ENCODE measurements around the gene MEGF9. TPM values are rescaled to one million over a fixed set of nuclear protein-coding genes. Genes with fewer than 3 reads are reported as not detected.
"Not testable (repeated sequence)": the region's sequence is repeated elsewhere in the genome, so short reads cannot be mapped to it uniquely, and the experiment has no call there.

MEGF9 gene
- total RNA-seq, result 1 to 10 TPM; 6.3 to 6.7 TPM

DNA sequence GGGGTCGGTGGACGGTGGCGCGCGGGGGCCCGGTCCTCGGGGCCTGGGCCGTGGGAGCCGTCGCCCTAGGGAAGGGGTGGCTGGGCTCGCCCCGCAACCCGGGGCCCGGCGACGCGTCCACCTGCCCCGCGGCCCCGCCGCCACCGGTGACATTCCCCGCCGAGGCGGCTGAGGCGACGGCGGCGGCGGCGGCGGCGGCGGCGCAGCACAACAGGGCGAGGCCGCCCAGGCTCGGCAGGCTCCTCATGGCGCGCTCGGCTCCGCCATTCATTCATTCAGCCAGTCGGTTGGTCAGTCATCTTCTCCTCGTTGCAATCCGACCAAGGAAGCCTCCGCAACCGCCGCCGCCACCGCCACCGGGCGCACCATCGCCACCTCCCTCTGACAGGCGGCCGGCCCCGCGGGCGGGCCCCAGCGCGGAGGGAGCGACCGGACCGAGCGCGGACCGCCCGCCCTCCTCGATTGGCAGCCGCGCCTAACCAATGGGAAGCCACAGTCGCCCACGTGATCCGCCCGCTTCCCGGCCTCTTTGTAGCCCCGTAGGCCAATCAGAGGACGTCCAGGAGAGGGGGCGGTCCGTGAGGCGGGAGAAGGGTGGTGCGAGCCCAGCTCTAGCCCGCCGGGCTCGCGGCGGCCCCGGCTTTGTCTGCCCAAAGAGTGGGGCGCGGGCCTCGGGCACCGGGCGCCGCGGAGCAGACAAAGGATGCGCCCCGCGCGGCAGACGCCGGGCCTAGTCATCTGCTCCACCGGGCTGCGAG lies at the start of gene MEGF9:
TSS of gene MEGF9 (minus strand) at position 383 of the 758 bp plus-strand sequence. CDS start at position 271, 112 bp downstream.
- ChIA-PET POLR2A (interaction anchor here (1.2 kb wide), 1 partner anchor 407 kb away, joined by 3 read pairs; no protein-coding TSS in a partner anchor), CTCF (interaction anchor here (0.7 to 1.5 kb wide), 4 partner anchors 10 to 346 kb away, joined by 3 to 4 read pairs (median 3); no protein-coding TSS in a partner anchor)
- peak within 1 kb of the TSS; percentile 80 for H3K27ac Mint-ChIP-seq
- ATAC-seq (peak; percentile 97), DNase-seq (peak; percentile 98)
- no peaks in the 10 kb centered on the region for H3K36me3 Mint-ChIP-seq (ENCODE audit: low read depth)
- no peaks in the 10 kb centered on the region for H3K9me3 Mint-ChIP-seq (ENCODE audit: insufficient read depth)
- no peaks in the 10 kb centered on the region for H3K27me3 Mint-ChIP-seq (ENCODE audit: low read depth)
- H3K4me1 Mint-ChIP-seq (ENCODE audit: low read depth), result peaks cover 39% of the 10 kb centered on the region
- H3K4me3 Mint-ChIP-seq, result peak within 1 kb of the TSS; percentile 84

DNA sequence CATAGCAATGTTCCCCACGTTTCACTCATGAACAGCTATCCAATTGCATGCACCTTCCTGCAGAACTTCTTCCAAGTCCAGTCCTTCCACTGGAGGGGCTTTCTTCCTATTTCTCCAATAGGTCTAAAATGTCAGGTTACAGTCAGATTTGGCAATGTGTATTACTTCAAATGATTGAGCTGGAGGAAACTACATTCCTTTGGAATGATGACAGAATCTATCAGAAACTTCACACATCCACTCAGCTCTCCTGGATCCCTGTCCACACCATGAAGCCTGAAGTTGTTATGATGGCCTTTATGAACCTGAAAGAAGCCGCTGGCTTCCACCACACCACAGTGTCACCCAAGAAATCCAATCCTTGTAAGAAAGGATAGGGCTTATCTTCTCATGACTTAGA lies 46.7 kb upstream of the MEGF9 start:
- ChIA-PET POLR2A (no interaction called here), CTCF (interaction anchor here (1.1 to 2.1 kb wide), 4 partner anchors 17 to 312 kb away, joined by 3 to 6 read pairs (median 4); no protein-coding TSS in a partner anchor)
- Mint-ChIP-seq H3K36me3 (ENCODE audit: low read depth) (peaks cover 55% of the 10 kb centered on the region), H3K27ac (no peak overlapping the region), H3K27me3 (ENCODE audit: low read depth) (no peaks in the 10 kb centered on the region), H3K4me1 (ENCODE audit: low read depth) (peaks cover 15% of the 10 kb centered on the region), H3K9me3 (ENCODE audit: insufficient read depth) (no peaks in the 10 kb centered on the region), H3K4me3 (no peak overlapping the region)
- ATAC-seq, result no peak
- DNase-seq, result no peak

DNA sequence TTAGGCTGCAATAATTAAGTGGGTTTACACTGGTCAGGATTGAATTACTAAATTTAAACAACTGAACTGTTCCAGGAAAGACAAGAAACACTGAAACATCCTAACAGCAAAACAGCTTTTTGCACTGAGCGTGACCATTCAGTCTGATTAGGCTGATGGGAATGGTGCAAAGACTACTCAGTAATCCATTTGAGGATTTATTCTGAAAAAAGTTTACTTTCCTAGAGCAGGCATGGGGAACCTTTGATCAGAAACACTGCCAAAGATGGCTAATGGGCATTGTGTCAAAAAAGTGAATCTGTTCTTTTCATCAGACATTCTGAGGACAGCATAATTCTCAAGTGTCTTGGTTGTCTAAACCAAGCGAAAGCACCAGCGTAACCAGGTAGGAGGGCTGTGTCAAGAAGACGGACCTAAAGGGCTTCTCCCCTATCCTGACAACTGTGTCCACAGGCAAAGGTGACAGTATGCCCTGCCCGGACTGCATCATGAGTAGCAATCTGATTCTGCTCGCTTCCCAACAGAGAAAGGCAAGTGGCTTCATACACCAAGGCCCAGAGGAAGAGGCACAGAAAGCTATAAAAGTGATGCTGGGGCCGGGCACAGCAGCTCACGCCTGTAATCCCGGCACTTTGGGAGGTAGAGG lies 45.6 kb upstream of the MEGF9 start:
- ChIA-PET POLR2A (no interaction called here), CTCF (interaction anchor here (1.1 to 2.1 kb wide), 8 partner anchors 10 to 313 kb away, joined by 3 to 5 read pairs (median 4); no protein-coding TSS in a partner anchor)
- no peaks in the 10 kb centered on the region for H3K9me3 Mint-ChIP-seq (ENCODE audit: insufficient read depth)
- H3K27me3 Mint-ChIP-seq (ENCODE audit: low read depth), result no peaks in the 10 kb centered on the region
- H3K27ac Mint-ChIP-seq, result no peak overlapping the region
- DNase-seq, result no peak
- H3K4me3 Mint-ChIP-seq, result no peak overlapping the region
- no peak for ATAC-seq
- H3K4me1 Mint-ChIP-seq (ENCODE audit: low read depth), result peaks cover 15% of the 10 kb centered on the region
- peaks cover 48% of the 10 kb centered on the region for H3K36me3 Mint-ChIP-seq (ENCODE audit: low read depth)

DNA sequence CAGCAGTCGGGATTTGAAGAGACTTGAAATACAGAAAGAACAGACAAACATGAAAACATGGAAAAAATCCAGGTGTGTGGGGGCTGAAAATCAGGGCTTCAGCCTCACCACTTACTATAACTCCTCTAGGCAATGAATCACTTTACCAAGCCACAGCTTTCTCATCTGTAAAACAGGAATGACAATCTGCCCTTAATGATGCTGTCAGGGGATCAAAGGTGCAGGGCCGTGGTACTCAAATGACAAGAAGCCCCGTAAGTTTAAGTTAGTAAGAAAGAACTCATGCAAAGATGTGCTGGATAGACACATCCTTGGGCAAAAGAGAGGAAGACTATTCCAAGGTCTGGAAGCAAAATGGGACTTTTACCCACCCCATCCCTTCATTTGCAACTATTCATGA lies 44.3 kb upstream of the MEGF9 start:
- no peaks in the 10 kb centered on the region for H3K9me3 Mint-ChIP-seq (ENCODE audit: insufficient read depth)
- ChIA-PET CTCF (interaction anchor here (1.2 to 5.1 kb wide), 4 partner anchors 9 to 139 kb away, joined by 3 to 45 read pairs (median 4); partner anchors contain the start of gene FBXW2), POLR2A (no interaction called here)
- H3K4me1 Mint-ChIP-seq (ENCODE audit: low read depth), result peaks cover 15% of the 10 kb centered on the region
- no peak overlapping the region for H3K4me3 Mint-ChIP-seq
- H3K27ac Mint-ChIP-seq, result no peak overlapping the region
- DNase-seq (no peak), ATAC-seq (no peak)
- H3K36me3 Mint-ChIP-seq (ENCODE audit: low read depth), result peaks cover 42% of the 10 kb centered on the region
- H3K27me3 Mint-ChIP-seq (ENCODE audit: low read depth), result no peaks in the 10 kb centered on the region

DNA sequence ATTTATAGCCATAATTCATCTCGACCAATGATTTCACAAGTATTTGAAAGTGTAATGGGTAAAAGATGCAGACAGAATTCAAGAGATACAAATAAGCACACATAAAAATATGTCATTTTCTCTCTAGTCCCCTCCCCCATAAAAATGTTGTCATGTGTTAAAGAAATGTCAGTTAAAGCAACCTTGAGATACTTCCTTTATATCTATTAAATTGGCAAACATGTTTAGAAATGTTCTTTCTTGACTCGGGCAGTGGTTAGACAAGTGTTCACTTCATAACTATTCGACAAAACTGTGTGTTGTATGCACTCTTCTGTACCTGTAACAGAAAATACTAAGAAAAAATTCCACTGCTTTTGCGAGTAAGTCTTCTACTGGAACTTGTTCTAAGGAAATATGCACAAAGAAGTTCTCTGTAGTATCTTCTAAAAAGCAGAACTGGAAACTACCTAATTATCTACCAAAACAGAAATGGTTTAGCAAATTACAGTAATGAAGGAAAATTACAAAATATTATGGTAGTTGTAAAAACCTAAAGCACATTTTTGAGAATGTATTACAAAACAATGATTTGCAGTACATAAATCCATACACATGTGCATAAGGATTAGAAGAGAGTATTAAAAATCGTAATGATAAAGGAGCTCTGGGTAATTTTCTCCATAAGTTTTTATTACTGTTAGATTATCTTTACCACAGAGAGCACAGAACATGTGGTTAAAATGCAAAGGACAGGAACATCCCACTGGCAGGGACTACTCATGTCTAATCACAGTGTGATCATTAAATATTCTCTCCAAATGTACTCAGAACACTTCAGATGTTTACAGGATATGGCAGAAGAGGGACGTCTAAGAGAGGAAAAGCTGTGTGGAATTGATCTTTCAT lies 43.0 kb upstream of the MEGF9 start:
- no peak for ATAC-seq
- Mint-ChIP-seq H3K36me3 (ENCODE audit: low read depth) (peaks cover 30% of the 10 kb centered on the region), H3K4me3 (no peak overlapping the region), H3K4me1 (ENCODE audit: low read depth) (peaks cover 15% of the 10 kb centered on the region), H3K27me3 (ENCODE audit: low read depth) (no peaks in the 10 kb centered on the region), H3K27ac (no peak overlapping the region), H3K9me3 (ENCODE audit: insufficient read depth) (no peaks in the 10 kb centered on the region)
- no peak for DNase-seq
- ChIA-PET POLR2A (no interaction called here), CTCF (interaction anchor here (0.8 to 5.1 kb wide), 23 partner anchors 10 to 390 kb away, joined by 3 to 82 read pairs (median 5); partner anchors contain the start of genes CNTRL and FBXW2)

DNA sequence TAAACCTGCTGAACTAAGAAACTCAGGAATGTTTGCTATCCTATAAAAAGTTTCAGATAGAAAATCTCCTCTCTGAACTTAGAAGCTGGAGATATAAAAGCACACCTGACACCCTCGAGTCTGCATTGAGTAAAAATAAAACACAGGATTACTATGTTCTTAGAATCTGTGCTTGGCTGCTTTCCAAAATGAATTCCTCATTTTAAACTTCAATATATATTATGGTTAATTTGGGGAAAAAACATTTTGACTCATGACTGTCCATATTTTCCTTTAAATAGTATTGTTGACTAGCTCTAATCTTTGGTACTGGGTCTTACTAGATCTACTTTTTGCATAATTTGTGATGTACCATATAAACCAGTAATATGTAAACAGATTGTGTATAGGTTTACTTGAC lies 42.3 kb upstream of the MEGF9 start:
- Mint-ChIP-seq H3K36me3 (ENCODE audit: low read depth) (peaks cover 26% of the 10 kb centered on the region), H3K9me3 (ENCODE audit: insufficient read depth) (no peaks in the 10 kb centered on the region), H3K27me3 (ENCODE audit: low read depth) (no peaks in the 10 kb centered on the region), H3K4me1 (ENCODE audit: low read depth) (peaks cover 15% of the 10 kb centered on the region), H3K4me3 (no peak overlapping the region), H3K27ac (no peak overlapping the region)
- ATAC-seq (no peak), DNase-seq (no peak)
- ChIA-PET CTCF (interaction anchor here (0.7 to 5.1 kb wide), 40 partner anchors 11 to 455 kb away, joined by 3 to 82 read pairs (median 5); partner anchors contain the start of gene CNTRL), POLR2A (no interaction called here)

DNA sequence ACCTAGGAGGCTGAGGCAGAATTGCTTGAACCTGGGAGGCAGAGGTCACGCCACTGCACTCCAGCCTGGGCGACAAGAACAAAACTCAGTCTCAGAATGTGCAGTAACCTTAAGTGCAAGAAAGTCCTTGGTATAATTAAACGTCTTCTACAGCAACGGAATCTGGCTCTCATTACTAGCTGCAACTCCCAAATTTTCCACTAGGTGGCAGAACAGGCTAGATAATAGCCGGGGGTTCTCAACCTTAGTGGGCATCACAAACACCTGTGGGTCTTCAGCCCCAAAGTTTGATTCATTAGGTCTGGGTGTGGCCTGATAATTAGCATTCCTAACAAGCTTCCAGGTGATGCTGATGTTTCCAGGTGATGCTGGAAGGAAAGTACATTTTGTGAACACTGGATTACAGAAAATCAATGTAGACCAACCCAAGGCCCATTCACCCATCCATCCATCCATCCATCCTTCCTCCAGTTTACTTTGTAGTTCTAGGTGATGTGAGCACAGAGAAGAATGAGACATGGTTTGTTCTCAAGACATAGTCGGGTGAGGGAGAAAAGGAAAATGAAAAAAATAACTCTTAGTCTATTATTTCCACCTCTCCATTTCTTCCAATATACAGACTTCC lies 41.7 kb upstream of the MEGF9 start:
- ATAC-seq (peak; percentile 76), DNase-seq (peak; percentile 77)
- ChIA-PET CTCF (interaction anchor here (0.7 to 5.1 kb wide), 54 partner anchors 9 to 705 kb away, joined by 3 to 82 read pairs (median 4); partner anchors contain the start of genes CNTRL, FBXW2 and PSMD5), POLR2A (interaction anchor here (1.0 kb wide), 1 partner anchor 101 kb away, joined by 3 read pairs; no protein-coding TSS in a partner anchor)
- Mint-ChIP-seq H3K9me3 (ENCODE audit: insufficient read depth) (no peaks in the 10 kb centered on the region), H3K27me3 (ENCODE audit: low read depth) (no peaks in the 10 kb centered on the region), H3K27ac (no peak overlapping the region), H3K4me1 (ENCODE audit: low read depth) (peaks cover 15% of the 10 kb centered on the region), H3K4me3 (no peak overlapping the region), H3K36me3 (ENCODE audit: low read depth) (peaks cover 21% of the 10 kb centered on the region)

DNA sequence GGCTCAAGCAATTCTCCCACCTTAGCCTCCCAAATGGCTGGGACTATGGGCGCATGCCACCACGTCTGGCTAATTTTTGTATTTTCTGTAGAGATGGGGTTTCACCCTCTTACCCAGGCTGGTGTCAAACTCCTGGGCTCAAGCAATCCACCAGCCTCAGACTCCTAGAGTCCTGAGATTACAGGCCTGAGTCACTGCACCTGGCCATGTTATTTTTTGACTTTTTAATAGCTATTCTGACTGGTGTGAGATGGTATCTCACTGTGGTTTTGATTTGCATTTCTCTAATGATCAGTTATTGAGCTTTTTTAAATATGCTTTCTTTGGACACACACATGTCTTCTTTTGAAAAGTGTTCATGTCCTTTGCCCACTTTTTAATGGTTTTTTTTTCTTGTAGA lies 40.8 kb upstream of the MEGF9 start:
- H3K36me3 Mint-ChIP-seq (ENCODE audit: low read depth), result peaks cover 17% of the 10 kb centered on the region
- peaks cover 15% of the 10 kb centered on the region for H3K4me1 Mint-ChIP-seq (ENCODE audit: low read depth)
- H3K27ac Mint-ChIP-seq, result no peak overlapping the region
- ChIA-PET CTCF (interaction anchor here (0.8 to 5.1 kb wide), 35 partner anchors 8 to 706 kb away, joined by 3 to 82 read pairs (median 5); partner anchors contain the start of genes CNTRL, FBXW2 and PSMD5), POLR2A (interaction anchor here (0.8 to 1.1 kb wide), 3 partner anchors 38 to 316 kb away, joined by 3 read pairs; partner anchors contain the start of gene FBXW2)
- H3K9me3 Mint-ChIP-seq (ENCODE audit: insufficient read depth), result no peaks in the 10 kb centered on the region
- no peak overlapping the region for H3K4me3 Mint-ChIP-seq
- DNase-seq (no peak), ATAC-seq (no peak)
- no peaks in the 10 kb centered on the region for H3K27me3 Mint-ChIP-seq (ENCODE audit: low read depth)

DNA sequence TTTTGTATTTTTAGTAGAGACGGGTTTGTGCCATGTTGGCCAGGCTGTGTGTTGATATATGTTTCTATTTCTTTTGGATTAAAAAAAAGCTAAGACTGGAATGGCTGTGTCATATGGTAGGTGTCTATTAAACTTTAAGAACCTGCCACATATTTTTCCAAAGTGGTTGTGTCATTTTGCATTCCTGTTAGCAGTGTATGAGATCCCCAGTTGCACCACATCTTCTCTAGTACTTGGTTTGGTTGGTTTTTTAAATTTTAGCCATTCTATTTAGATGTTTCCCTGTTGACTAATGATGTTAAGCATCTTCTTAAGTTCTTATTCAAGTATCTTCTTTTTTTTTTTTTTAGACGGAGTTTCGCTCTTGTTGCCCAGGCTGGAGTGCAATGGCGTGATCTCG lies 36.2 kb upstream of the MEGF9 start:
- Mint-ChIP-seq H3K9me3 (ENCODE audit: insufficient read depth) (no peaks in the 10 kb centered on the region), H3K36me3 (ENCODE audit: low read depth) (no peaks in the 10 kb centered on the region), H3K27me3 (ENCODE audit: low read depth) (no peaks in the 10 kb centered on the region), H3K27ac (no peak overlapping the region), H3K4me3 (no peak overlapping the region), H3K4me1 (ENCODE audit: low read depth) (peaks cover 9% of the 10 kb centered on the region)
- POLR2A ChIA-PET, result no interaction called here
- CTCF ChIA-PET, result interaction anchor here (0.6 kb wide), 2 partner anchors 9 to 230 kb away, joined by 3 to 4 read pairs; no protein-coding TSS in a partner anchor
- DNase-seq (no peak), ATAC-seq (no peak)

DNA sequence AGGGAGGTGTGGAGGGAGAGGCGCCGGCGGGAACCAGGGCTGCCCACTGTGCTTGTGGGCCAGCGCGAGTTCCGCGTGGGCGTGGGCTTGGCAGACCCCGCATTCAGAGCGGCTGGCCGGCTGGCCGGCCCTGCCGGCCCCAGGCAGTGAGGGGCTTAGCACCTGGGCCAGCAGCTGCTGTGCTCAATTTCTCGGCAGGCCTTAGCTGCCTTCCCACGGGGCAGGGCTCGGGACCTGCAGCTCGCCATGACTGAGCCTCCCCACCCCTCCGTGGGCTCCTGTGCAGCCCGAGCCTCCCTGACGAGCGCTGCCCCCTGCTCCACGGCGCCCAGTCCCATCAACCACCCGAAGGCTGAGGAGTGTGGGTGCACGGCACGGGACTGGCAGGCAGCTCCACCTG lies 32.1 kb upstream of the MEGF9 start:
- not testable (repeated sequence) for H3K27ac Mint-ChIP-seq

More for the DNA sequence above, 32.1 kb upstream of the MEGF9 start:
- not testable (repeated sequence) for DNase-seq; H3K36me3 Mint-ChIP-seq (ENCODE audit: low read depth); H3K4me3 Mint-ChIP-seq; H3K4me1 Mint-ChIP-seq (ENCODE audit: low read depth); H3K27me3 Mint-ChIP-seq (ENCODE audit: low read depth); ATAC-seq; H3K9me3 Mint-ChIP-seq (ENCODE audit: insufficient read depth)
- POLR2A ChIA-PET, result interaction anchor here (0.9 kb wide), 1 partner anchor 215 kb away, joined by 3 read pairs; no protein-coding TSS in a partner anchor
- CTCF ChIA-PET, result interaction anchor here (1.7 kb wide), 1 partner anchor 126 kb away, joined by 3 read pairs; no protein-coding TSS in a partner anchor
